ENCODE data around the gene TMED1.
"Not testable (repeated sequence)": the region's sequence is repeated elsewhere in the genome, so short reads cannot be mapped to it uniquely, and the experiment has no call there.

TMED1 gene

DNA sequence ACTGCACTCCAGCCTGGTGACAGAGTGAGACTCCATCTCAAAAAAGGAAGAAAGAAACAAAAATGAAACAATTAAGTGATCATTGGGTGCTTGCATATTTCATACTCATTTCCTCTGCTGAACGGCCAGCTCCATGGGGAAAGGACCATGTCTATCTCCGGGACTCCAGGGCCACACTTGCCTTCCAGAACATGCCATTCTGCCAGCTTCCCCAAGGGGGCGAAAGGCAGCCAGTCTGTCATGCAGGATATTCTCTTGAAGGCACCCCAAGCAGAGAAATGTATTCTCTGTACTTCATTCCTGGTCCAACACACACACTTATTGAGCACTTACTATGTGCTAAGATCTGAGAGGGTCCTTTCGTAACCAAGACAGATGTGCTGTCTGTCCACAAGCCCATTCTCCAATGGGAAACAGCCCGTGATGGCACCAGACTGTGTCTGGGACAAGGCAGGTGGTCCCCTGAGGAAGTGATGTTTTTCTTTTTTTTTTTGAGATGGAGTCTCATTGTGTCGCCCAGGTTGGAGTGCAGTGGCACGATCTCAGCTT, 25.2 kb upstream of the TMED1 start:
- DNase-seq, result no peak

DNA sequence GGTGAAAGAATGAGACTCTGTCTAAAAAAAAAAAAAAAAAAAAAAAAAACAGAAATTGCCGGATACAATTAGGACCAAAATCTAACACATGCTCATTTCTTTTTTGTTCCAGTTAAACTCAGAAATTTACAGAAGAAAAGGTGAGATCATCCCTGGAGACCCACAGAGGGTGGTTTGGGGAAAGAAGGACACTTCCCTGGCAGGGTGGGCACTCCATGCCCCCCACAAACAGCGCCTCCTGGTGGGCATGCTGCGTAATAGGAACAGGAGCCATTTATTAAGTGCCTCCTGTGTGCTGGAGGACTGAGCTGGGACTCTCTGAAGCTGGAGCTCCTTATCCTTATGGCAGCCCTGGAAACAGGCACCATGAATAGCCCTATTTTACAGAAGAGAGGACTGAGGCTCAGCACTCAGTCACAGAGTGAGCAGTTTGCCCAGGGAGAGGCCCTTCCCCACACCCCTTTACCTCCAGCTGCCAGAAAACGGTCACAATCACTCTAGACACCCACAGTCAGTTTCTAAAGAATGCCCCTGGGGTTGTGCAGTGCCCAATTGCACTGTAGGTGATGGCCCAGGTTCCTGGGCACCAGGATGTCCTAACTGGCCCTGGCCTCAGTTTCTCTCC, 22.3 kb upstream of the TMED1 start:
- no peak for DNase-seq

DNA sequence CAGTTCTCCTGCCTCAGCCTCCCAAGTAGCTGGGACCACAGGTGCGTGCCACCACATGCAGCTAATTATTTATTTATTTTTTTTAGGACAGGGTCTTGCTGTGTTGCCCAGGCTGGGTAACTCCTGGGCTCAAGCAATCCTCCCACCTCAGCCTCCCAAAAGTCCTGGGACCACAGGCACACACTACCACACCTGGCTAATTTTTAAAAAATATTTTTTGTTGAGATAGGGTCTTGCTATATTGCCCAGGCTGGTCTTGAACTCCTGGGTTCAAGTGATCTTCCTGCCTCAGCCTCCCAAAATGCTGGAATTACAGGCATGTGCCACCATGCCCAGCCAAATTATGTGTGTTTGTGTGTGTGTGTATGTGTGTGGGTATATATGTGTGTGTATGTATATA, 20.9 kb upstream of the TMED1 start:
- not testable (repeated sequence) for DNase-seq

DNA sequence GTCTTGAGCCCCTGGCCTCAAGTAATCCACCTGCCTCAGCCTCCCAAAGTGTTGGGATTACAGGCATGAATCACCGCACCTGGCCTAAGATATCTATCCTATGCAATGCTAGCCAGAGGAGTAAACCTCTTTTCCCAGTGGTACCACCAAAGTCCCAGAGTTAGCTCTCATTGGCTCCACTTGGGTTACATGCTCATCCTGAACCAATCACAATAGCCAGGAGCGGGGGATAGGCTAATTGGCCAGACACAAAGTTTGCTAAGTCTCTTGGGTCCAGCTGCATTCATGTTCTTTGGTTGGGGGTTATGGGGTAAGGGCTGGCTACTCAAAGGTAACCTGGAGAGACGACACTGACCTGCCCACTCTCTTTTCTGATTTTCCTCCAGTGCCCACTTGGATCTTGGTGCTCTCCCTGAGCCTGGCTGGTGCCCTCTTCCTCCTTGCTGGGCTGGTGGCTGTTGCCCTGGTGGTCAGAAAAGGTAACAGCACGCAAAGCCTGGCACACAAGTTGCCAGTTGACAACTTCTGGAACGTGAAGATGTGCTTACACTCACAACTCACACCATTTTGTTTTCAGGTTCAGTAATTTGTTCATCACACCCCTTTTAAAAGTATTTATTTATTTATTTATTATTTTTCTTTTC, 20.0 kb upstream of the TMED1 start:
- DNase-seq, result no peak

DNA sequence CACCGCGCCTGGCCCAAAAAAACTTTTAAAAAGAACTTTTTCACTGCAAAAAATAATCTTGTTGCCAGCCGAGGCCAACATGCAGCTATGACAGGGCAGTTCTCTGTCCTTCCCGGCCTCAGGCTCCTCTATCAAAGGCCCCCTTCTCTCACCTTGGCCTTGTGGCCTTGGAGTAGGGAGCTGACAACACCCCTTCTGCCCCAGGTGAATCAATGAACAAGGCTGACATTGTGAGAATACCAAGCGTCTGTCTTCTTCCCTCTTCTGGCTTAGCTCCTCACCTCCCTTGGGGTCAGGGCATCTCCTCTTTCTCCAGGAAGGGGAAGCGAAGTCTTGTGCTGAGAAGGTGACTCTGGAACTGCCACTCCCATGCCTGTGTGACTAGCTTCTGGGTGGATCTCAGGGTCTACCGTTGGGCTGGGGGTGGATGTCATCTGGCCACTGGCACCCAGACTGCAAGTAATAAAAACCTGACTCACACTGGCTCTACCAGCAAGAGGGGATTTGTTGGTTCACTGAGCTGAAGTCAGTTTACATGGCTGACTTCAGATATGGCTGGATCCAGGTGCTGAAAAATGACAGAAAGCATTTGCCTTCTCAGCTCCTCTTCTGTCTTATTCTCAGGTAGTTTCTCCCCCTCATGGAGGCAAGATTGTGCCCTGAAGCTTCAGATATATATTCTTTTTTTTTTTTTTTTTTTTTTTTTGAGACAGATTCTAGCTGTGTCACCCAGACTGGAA, 18.5 kb upstream of the TMED1 start:
- DNase-seq, result no peak

DNA sequence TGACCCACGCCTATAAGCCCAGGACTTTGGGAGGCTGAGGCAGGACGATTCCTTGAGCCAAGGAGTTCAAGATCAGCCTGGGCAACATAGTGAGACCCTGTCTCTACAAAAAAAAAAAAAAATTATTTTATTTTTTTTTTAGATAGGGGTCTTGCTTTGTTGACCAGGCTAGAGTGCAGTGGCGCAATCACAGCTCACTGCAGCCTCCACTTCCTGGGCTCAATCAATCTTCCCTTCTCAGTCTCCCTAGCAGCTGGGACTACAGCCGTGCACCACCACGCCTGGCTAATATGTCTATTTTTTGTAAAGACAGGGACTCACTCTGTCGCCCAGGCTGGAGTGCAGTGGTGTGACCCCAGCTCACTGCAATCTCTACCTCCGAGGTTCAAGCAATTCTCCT, 16.9 kb upstream of the TMED1 start:
- DNase-seq, result no peak

DNA sequence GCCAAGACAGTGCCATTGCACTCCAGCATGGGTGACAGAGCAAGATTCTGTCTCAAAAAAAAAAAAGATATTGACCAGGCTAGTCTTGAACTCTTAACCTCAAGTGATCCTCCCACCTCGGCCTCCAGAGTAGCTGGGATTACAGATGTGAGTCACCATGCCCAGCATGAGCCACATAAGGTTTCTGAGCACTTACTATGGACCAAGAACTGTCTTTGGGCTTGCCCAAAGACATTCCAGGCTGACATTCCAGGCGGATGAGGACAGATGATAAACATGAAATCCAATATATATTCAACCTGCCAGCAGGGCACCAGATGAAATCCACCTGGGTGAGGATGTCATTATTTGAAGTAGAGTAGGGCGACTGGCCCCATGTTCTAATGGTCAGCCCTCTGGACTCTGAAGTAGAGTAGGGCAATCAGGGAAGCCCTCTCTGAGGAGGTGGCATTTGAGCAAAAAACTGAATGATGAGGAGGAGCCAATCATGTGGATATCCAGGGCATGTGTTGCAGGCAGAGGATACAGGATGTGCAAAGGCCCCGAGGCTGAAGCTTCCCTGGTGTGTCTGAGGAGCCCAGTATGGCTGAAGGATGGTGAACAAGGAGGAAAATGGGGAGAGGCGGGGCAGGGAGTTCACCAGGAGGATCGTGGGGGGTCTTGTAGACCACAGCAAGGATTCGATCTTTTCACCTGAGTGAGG, 16.2 kb upstream of the TMED1 start:
- DNase-seq, result no peak

DNA sequence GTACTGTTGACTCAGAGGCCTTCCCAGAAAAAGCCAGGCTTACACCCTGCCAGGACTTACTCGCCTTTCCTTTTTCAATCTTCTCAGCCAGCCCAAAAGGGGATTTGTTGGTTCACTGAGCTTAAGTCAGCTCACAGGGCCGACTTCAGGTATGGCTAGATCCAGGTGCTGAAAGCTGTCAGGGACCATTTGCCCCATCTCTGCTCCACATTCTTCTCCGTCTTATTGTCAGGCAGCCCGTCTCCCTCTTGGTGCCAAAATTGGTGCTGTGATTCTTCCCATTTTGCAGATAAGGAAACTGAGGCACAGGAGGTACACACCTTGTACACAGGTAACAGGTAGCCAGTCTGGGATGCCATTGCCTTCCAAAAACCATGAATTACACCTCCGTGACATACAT, 14.6 kb upstream of the TMED1 start:
- no peak for DNase-seq

DNA sequence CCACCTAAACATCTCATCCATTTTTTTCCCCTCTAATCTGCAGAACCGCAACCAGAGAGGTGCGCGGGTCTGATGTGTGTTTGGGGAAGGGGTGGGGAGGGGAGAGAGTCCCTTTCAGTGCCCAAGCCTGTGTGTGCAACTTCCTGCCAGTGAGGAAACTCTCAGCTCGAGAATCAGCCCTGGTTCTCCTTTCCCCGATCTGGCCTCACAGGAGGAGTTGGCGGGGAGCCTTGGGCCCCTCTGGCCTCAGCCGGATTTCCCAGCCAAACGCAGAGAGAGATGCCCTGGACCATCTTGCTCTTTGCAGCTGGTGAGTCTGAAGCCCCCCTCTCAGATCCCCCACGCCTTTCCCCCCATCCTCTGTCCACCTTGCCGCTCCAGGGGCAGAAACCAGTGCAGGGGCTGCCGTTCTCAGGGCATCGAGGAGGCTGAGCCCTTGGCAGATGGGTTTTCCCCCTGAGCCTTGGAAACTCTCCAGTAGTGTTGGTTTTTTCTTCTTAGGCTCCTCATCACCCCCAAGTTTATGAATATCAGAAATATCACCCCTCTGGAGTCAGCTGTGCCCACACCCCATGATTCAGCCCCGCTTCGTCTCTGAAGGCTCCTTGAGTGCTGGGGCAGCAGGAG, 12.3 kb upstream of the TMED1 start, which contains the start of gene C19orf38:
Gene C19orf38 (plus strand): TSS at position 186 of the 627 bp plus-strand sequence. CDS start 94 bp downstream, at position 280.
- no peak for DNase-seq

DNA sequence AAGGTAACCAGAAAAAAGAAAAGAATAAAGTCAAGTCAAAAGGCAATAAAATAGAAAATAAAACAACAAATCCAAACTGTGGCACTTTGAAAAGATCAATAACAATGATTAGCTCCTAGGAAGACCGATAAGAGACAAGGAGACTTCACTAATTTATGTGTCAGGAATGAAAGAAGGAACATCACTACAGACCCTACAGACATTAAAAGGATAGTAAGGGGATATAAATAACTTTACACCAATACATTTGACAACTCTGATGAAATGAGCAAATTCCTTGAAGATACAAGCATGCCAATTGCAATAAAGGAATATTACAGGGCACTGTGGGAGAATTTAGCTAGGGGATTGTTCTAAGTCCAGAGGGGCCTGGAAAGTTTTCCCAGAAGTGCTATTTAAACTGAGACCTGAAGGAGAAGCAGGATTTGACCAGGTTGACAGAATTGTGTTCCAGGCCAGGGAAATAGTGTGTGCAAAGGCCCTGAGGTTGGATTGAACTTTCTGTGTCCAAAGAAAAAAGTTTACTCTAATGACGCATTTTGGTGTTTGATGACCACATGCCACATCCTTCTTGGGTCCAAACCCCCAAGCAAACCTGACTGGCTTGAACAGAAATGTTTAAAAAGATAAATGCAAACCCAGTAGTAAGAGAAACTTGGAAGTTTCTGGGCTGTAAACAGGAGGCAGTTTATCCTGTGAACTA, 10.6 kb upstream of the TMED1 start:
- DNase-seq, result no peak

DNA sequence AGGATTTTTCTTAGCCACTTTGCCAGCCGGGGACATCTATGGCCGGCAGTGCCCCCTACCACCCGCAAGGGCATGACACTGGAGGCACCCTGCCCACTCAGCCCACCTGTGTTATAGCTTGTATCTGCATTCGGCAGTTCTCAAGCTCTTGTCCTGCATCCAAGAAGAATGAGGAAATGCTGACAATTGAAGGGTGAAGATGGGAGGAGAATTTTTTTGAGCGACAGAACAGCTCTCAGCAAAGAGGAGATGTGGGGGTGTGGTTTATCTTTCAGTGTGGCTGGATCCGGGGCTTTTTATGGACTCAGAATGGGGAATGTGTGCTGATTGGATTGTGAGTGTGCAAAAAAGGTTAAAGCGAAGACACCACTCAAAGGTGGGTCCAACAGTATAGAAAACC, 6.8 kb upstream of the TMED1 start:
- DNase-seq, result no peak

DNA sequence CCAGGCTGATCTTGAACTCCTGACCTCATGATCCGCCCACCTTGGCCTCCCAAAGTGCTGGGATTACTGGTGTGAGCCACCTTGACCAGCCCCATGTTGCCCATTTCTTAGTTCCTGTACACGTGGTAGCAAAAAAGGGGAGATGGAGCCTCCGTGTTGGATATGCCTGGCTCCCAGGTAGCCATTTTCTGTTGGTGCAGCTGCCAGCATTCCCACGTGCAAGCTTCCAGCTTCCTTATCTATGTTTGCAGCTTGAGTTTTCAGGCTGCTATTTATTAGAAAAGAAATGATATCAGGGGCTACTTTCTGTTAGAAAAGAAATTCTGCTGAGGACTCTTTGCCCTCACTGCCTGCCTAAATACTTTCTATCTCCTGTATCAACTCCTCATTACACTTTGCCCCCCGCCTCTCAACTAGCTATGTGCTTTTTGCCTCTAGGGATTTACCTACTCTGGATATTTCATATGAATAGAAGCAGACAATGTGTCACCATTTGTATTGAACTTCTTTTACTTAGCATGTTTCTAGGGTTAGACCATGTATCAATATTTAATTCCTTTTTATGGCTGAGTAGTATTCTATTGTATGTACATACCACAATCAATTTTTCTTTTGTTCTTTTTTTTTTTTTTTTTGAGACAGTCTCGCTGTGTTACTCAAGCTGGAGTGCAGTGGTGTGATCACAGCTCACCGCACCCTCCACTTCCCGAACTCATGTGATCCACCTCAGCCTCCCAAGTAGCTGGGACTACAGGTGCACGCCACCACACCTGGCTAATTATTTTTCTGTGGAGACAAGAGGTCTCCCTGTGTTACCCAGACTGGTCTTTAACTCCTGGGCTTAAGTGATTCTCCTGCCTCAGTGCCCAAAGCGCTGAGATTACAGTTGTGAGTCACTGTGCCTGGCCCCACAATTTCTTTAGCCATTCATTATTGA, 3.4 kb upstream of the TMED1 start:
- DNase-seq, result no peak

DNA sequence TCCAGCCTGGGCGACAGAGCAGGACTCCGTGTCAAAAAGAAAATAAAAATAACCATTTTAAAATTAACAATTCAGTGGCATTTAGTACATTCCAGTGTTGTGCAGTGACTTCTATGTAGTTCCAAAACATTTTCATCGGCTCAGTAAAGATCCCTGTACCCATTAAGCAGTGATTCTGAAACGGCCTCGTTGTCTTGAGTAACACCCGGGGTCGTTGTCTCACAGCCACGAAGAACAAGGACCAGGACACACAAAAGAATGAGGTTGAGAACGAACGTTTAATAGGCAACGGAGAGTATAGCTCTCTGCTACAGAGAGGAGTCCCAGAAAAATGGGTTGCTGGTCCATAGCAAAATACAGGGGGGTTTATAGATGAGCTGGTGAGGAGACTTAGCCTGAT, 2.4 kb upstream of the TMED1 start:
- DNase-seq, result no peak

DNA sequence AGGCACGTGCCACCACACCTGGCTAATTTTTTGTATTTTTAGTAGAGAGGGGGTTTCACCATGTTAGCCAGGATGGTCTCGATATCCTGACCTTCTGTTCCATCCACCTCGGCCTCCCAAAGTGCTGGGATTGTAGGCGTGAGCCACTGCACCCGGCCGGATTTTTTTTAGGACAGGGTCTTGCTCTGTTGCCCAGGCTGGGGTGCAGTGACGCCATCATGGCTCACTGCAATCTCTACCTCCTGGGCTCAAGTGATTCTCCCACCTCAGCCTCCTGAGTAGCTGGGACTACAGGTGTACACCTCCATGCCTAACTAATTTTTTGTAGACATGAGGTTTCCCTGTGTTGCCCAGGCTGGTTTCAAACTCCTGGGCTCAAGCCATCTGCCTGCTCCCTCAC, 1.6 kb upstream of the TMED1 start:
- DNase-seq, result not testable (repeated sequence)

DNA sequence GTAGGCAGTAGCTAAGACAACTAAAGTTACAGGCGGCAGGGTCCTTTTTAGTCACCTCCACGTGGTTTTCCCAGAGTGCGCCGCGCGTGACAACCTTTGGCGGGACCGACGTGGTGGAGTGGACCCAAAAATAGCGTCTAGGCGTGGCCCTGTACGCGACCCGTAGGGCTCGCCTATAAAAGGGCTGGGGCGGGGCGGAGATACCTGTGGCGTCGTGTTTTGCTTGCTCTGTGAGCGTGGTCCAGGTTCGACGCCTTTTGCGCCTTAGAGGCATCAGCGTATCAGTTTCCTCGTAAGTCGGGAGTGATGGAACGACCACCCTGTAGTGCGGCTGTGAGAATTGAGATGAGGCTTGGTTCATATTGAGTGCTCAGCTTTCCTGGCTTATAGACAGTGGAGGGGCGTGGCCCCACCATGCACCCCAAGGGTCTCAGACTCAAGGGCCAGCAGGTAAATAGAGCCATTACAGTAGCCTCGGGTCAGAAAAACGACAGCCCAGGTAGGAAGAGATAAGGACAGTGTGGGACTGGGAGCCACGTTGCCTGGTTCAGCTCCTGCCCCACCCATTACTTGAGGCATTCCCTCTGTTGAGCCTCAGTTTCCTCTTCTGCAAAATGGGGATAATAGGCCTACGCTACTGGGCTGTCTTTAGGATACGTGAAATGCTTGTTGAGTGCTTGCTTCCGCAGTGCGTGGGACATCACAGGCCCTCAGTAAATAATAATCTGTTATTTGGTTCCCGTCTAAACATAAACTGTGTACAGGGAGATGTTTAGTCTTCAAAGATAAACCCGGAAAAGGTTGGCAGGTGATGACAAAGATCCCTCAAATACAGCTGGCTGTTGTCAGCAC, 693 bp upstream of the TMED1 start:
- DNase-seq, result no peak

DNA sequence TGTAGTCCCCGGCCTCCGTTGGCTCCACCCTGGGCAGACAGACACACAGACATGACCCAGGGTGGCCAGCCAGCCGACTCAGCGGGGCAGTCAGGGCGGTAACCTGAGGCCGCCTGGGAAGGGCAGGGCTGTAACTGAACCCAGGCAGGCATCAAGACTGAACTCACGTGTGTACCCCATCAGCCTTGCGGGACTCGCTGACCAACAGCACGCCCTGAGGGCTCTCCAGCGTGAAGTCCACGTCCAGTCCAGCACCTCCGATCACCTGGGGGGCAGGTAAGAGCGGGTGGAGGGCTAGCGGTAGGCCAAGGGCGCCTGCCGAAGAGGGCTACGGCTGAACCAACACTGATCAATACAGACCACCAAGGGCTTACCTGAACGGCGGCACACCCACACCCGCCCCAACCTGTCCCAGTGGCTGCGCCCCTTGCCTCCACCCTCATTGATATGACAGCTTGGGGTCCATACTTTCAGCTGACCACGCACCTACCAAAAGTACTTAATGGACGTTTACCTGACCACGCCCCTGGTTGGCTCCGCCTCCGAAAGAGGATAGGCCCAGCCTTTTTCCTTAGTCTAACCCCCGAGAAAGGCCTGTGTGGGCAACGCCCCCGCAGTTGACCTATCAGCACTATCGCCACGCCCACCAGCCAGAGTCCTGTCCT, 791 bp downstream of the TMED1 start:
- no peak for DNase-seq

DNA sequence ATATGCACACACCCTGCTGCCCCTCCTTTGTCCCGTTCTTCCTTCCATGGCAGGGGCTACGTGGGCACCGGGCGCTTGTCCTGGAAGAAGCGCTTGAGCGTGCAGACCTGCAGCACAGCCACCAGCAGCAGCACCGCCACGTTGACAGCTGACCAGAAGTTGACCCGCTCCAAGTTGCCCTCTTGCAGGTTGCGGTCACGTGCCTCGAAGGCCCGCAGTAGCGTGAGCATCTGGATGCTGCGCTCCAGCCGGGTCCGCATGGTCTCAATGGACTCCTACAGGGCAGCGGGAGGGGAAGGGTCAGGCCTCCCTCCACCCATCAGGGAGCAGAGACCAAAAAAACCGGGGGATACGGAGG, 3.1 kb downstream of the TMED1 start:
- no peak for DNase-seq

DNA sequence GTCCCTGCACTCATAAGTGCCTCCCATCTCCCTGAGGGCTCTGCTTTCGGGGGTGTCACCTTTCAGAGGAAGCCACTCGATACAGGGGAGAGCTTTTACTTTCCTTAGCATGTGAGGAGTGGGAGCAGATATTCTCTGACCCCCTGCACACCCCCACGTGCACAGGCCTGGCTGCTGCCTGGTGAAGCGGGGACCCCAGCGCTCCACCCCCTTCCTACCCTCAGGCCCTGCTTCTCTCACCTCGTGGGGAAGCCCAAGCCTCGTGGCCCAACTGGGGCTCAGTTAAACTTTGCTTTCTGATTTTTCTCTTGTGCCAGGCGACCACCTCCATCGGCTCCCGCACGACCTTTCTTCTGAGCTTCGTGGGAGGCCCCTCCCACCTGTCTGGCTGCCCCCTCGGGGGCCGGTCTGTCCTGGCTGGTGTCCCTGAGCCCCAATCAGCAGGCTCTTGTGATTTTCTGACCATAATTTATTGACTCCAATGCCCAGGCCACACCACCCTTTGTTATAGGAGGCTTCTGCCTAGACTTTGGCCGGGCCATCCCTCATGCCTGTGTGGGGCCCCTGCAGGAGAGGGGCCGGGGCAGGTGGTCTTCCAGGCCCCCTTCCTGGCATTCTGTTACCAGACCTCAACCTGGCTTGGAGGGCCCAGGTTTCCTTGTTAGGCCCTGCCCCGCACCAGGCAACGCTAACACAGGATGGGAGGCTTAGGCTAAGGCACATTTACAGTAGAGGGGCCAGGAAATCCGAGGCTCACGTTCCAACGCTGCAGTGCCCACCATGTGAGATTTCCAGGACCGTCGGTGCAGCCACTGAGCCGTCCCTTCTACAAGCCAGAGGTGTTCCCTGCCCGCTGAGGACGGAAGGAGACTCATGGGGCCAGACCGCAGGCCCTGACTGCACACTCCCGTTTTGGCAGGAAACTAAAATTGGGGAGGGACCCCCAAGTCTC, 3.7 kb downstream of the TMED1 start:
- no peak for DNase-seq

Data from NCI-H1092 treated with DMSO at 0.1 percent for 48 hours (cell line).